ENCODE results near the gene IFT20. TPM values are rescaled to one million over a fixed set of nuclear protein-coding genes. Genes with fewer than 3 reads are reported as not detected.

The IFT20 gene
- total and polyA plus RNA-seq, 10 of the 15 experiments (the other 5 are each of a cell fraction or from before 2014, with no cell fraction given): 9.4 to 38.2 (median 19.1) TPM

DNA sequence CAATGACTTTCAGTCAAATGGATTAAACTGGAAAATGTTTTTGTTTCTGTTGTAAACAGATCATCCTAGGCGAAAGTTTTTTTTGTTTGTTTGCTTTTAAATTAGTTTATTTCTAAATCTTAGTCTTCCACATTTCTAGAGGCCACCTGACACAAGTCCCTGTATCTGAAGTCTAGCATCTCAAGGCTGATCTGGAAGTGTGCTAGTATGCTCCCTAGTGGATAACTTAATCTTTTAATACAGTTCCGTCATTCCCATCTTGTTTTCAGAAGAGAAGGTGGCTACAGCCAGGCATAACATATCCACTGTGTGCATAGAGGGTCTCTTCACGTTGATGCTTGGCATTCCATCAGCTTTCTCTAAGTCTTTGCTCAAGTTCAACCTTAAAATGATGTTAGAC is 7.6 kb downstream of the IFT20 start:
- Histone ChIP-seq H3K4me2 (ENCODE audit: control insufficient read depth, insufficient read depth) (no peak overlapping the region), H3K4me3 (no peak overlapping the region), H3K4me1 (ENCODE audit: control insufficient read depth, insufficient read depth, low read length) (peaks cover 6% of the 10 kb centered on the region; the same call in 1 of the 2 replicates), H3K27me3 (replicated peaks in 1 of 2; ENCODE audit: control insufficient read depth in 2 of 2, insufficient read depth in 2 of 2, low read length in 1 of 2) (no peaks in the 10 kb centered on the region), H3K36me3 (ENCODE audit: control insufficient read depth in 2 of 2, insufficient read depth in 2 of 2, low read length in 1 of 2) (peaks cover 11 to 15% of the 10 kb centered on the region in 2 experiments), H3K9ac (ENCODE audit: control insufficient read depth, insufficient read depth, low read length) (no peak overlapping the region), H3K27ac (ENCODE audit: control insufficient read depth, insufficient read depth) (peak overlapping the region; percentile 23; the same call in 1 of the 2 replicates), H3K9me3 (replicated peaks; ENCODE audit: control insufficient read depth, insufficient read depth, low read length) (no peaks in the 10 kb centered on the region), H2AFZ (ENCODE audit: control insufficient read depth, low read depth, low read length) (no peak overlapping the region), H4K20me1 (ENCODE audit: control insufficient read depth, insufficient read depth) (no peaks in the 10 kb centered on the region; the same call in 1 of the 2 replicates), H3K79me2 (ENCODE audit: control insufficient read depth, insufficient read depth, low read length) (peaks cover 22% of the 10 kb centered on the region)
- ChIA-PET RAD21 (ENCODE audit: unreplicated experiment) (no interaction called here), CTCF (no interaction called here), SMC1A (ENCODE audit: uncharacterized antibody, unreplicated experiment) (no interaction called here), POLR2A (no interaction called here)
- no TSS peak for BruUV-seq (replicated peaks)
- intact Hi-C loops (cut with micrococcal nuclease; ENCODE audit: unreplicated experiment): no loop called here
- DNase-seq (ENCODE audit: low read depth, low spot score) (no peak), FAIRE-seq (no peak), ATAC-seq (no peak)
- 35% methylated on average over 3 of the region's 3 CpGs for WGBS (ENCODE audit: insufficient coverage, insufficient replicate concordance, low lambda C conversion rate, missing lambda C conversion rate)
- in situ Hi-C loops (cut with MboI): no loop called here
- TF ChIP-seq MTA3 (IDR thresholded peaks at IDR 0.05; ENCODE audit: borderline replicate concordance, low read length) (no peak), BHLHE40 (IDR thresholded peaks at IDR 0.05; ENCODE audit: borderline replicate concordance in 1 of 2, low read depth in 2 of 2, low read length in 1 of 2) (no peak), ZNF274 (IDR thresholded peaks at IDR 0.05; ENCODE audit: insufficient read depth, insufficient read length) (no peak), CUX1 (IDR thresholded peaks at IDR 0.05; ENCODE audit: insufficient replicate concordance, low read depth, low read length) (no peak), PBX3 (IDR thresholded peaks at IDR 0.05; ENCODE audit: insufficient replicate concordance, low read depth, low read length) (no peak), ASH2L (IDR thresholded peaks at IDR 0.05; ENCODE audit: borderline replicate concordance, low read depth) (no peak), SUZ12 (IDR thresholded peaks at IDR 0.05; ENCODE audit: unreplicated experiment) (no peak), PAX5 (IDR thresholded peaks at IDR 0.05; ENCODE audit: borderline replicate concordance, low read depth, low read length) (no peak), SUPT20H (IDR thresholded peaks at IDR 0.05; ENCODE audit: borderline replicate concordance, control insufficient read depth, low read depth, low read length) (no peak), KDM1A (IDR thresholded peaks at IDR 0.05; ENCODE audit: borderline replicate concordance) (no peak)
- TF ChIP-seq, protein P1, sequence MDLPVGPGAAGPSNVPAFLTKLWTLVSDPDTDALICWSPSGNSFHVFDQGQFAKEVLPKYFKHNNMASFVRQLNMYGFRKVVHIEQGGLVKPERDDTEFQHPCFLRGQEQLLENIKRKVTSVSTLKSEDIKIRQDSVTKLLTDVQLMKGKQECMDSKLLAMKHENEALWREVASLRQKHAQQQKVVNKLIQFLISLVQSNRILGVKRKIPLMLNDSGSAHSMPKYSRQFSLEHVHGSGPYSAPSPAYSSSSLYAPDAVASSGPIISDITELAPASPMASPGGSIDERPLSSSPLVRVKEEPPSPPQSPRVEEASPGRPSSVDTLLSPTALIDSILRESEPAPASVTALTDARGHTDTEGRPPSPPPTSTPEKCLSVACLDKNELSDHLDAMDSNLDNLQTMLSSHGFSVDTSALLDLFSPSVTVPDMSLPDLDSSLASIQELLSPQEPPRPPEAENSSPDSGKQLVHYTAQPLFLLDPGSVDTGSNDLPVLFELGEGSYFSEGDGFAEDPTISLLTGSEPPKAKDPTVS (IDR thresholded peaks at IDR 0.05; ENCODE audit: low read depth, low read length): no peak
- TF ChIP-seq, protein P2, sequence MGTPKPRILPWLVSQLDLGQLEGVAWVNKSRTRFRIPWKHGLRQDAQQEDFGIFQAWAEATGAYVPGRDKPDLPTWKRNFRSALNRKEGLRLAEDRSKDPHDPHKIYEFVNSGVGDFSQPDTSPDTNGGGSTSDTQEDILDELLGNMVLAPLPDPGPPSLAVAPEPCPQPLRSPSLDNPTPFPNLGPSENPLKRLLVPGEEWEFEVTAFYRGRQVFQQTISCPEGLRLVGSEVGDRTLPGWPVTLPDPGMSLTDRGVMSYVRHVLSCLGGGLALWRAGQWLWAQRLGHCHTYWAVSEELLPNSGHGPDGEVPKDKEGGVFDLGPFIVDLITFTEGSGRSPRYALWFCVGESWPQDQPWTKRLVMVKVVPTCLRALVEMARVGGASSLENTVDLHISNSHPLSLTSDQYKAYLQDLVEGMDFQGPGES (IDR thresholded peaks at IDR 0.05): no peak
